ENCODE results near the gene KHK.
"Not testable (repeated sequence)": the region's sequence is repeated elsewhere in the genome, so short reads cannot be mapped to it uniquely, and the experiment has no call there.

The KHK gene

GRCh38 chr2:27100036-27100435 is 13.5 kb downstream of the KHK start:
- Histone ChIP-seq H3K27me3 (ENCODE audit: insufficient read depth, low read length) (peaks cover 8% of the 10 kb centered on the region), H3K4me3 (ENCODE audit: low read length) (no peak overlapping the region), H3K4me1 (ENCODE audit: insufficient read depth, low read length) (no peaks in the 10 kb centered on the region), H3K9me3 (ENCODE audit: low read length) (no peaks in the 10 kb centered on the region), H3K36me3 (ENCODE audit: insufficient read depth, low read length) (no peaks in the 10 kb centered on the region), H2AFZ (ENCODE audit: low read depth, low read length) (no peak overlapping the region)

GRCh38 chr2:27102329-27102728 is 15.8 kb downstream of the KHK start:
- Histone ChIP-seq H3K4me3 (ENCODE audit: low read length) (no peak overlapping the region), H3K9me3 (ENCODE audit: low read length) (no peaks in the 10 kb centered on the region), H3K36me3 (ENCODE audit: insufficient read depth, low read length) (no peaks in the 10 kb centered on the region), H3K27me3 (ENCODE audit: insufficient read depth, low read length) (peaks cover 10% of the 10 kb centered on the region), H2AFZ (ENCODE audit: low read depth, low read length) (no peak overlapping the region), H3K4me1 (ENCODE audit: insufficient read depth, low read length) (no peaks in the 10 kb centered on the region)

GRCh38 chr2:27105981-27106380 is 19.4 kb downstream of the KHK start:
- H3K4me1 ChIP-seq (ENCODE audit: insufficient read depth, low read length): no peaks in the 10 kb centered on the region
- H2AFZ ChIP-seq (ENCODE audit: low read depth, low read length): no peak overlapping the region
- H3K36me3 ChIP-seq (ENCODE audit: insufficient read depth, low read length): no peaks in the 10 kb centered on the region
- H3K27me3 ChIP-seq (ENCODE audit: insufficient read depth, low read length): peaks cover 10% of the 10 kb centered on the region
- no peaks in the 10 kb centered on the region for H3K9me3 ChIP-seq (ENCODE audit: low read length)
- no peak overlapping the region for H3K4me3 ChIP-seq (ENCODE audit: low read length)

DNA sequence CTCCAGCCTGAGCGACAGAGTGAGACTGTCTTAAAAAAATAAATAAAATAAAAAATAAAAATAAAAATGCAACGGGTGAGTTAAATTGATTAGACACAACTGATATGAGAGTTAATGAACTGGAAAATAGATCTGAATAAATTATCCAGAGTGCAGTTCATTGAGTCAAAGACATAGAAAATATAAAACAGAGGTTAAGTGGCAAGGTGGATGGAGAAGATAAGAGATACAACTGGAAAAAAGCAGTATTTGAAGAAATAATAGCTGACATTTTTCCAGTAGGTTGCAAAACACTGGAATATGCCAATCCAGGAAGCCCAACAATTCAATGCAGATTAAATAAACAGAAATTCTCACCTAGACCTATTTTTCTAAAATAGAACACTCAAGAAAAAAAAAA is 21.6 kb downstream of the KHK start:
- H3K27me3 ChIP-seq (ENCODE audit: insufficient read depth, low read length): peaks cover 14% of the 10 kb centered on the region
- no peaks in the 10 kb centered on the region for H3K9me3 ChIP-seq (ENCODE audit: low read length)

DNA sequence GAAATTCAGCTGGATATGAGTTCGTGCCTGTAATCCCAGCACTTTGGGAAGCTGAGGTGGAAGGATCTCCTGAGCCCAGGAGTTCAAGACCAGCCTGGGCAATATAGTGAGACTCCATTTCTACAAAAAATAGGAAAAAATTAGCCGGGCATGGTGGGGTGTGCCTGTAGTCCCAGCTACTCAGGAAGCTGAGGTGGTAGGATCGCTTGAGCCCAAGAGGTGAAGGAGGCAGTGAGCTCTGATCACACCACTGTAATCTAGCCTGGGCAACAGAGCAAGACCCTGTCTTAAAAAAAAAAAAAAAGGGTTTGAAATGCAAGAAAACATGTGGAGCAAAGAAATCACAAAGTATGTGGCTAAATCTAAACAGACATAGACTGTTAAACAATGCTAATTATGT is 22.5 kb downstream of the KHK start:
- Histone ChIP-seq H3K4me1 (ENCODE audit: insufficient read depth, low read length) (no peaks in the 10 kb centered on the region), H3K27me3 (ENCODE audit: insufficient read depth, low read length) (peaks cover 15% of the 10 kb centered on the region), H3K36me3 (ENCODE audit: insufficient read depth, low read length) (no peaks in the 10 kb centered on the region), H3K4me3 (ENCODE audit: low read length) (no peak overlapping the region), H2AFZ (ENCODE audit: low read depth, low read length) (no peak overlapping the region), H3K9me3 (ENCODE audit: low read length) (no peaks in the 10 kb centered on the region)

More for the DNA sequence above, 21.6 kb downstream of the KHK start:
- Histone ChIP-seq H2AFZ (ENCODE audit: low read depth, low read length) (no peak overlapping the region), H3K36me3 (ENCODE audit: insufficient read depth, low read length) (no peaks in the 10 kb centered on the region), H3K4me1 (ENCODE audit: insufficient read depth, low read length) (no peaks in the 10 kb centered on the region), H3K4me3 (ENCODE audit: low read length) (no peak overlapping the region)

- not testable (repeated sequence) for H3K4me1 ChIP-seq (ENCODE audit: insufficient read depth, low read length); H3K9me3 ChIP-seq (ENCODE audit: low read length); H3K4me3 ChIP-seq (ENCODE audit: low read length); H2AFZ ChIP-seq (ENCODE audit: low read depth, low read length); H3K36me3 ChIP-seq (ENCODE audit: insufficient read depth, low read length)
- H3K27me3 ChIP-seq (ENCODE audit: insufficient read depth, low read length): peaks cover 19% of the 10 kb centered on the region
Measured at GRCh38 chr2:27110603-27111352, 24.2 kb downstream of the KHK start.

GRCh38 chr2:27111392-27112078 is 25.0 kb downstream of the KHK start:
- not testable (repeated sequence) for H3K9me3 ChIP-seq (ENCODE audit: low read length); H3K4me3 ChIP-seq (ENCODE audit: low read length); H3K36me3 ChIP-seq (ENCODE audit: insufficient read depth, low read length); H3K4me1 ChIP-seq (ENCODE audit: insufficient read depth, low read length); H2AFZ ChIP-seq (ENCODE audit: low read depth, low read length)
- H3K27me3 ChIP-seq (ENCODE audit: insufficient read depth, low read length): peaks cover 19% of the 10 kb centered on the region

GRCh38 chr2:27115519-27115918 is 28.9 kb downstream of the KHK start:
- Histone ChIP-seq H3K4me1 (ENCODE audit: insufficient read depth, low read length) (peaks cover 6% of the 10 kb centered on the region), H3K9me3 (ENCODE audit: low read length) (no peaks in the 10 kb centered on the region)

DNA sequence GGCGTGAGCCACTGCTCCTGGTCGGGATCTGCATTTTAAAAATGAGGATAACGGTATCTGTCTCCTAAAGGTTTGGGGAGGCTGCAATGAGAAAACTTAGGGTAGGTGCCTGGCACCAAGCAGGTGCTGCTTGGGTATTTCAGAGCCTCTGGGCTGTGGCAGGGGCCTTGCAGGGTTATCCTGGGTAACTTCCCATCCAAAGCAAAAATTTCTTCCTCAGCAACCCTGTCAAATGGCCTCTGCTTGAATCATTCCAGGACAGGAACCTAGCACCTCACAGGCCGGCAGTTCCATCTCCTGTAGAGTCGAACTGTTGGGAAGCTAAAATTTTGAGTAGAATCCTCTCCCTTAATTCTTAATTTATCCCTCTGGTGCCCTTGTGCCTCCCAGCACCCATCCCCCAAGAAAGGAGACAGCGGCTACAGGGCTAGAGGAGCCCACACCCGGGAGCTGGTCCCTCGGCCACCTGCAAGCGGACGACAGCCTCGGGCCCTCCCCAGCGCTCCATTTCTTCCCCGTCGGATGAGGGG is 31.5 kb downstream of the KHK start:
- no peaks in the 10 kb centered on the region for H3K9me3 ChIP-seq (ENCODE audit: low read length)

More at GRCh38 chr2:27115519-27115918, 28.9 kb downstream of the KHK start:
- Histone ChIP-seq H3K36me3 (ENCODE audit: insufficient read depth, low read length) (no peaks in the 10 kb centered on the region), H3K27me3 (ENCODE audit: insufficient read depth, low read length) (peaks cover 44% of the 10 kb centered on the region), H3K4me3 (ENCODE audit: low read length) (no peak overlapping the region), H2AFZ (ENCODE audit: low read depth, low read length) (no peak overlapping the region)

DNA sequence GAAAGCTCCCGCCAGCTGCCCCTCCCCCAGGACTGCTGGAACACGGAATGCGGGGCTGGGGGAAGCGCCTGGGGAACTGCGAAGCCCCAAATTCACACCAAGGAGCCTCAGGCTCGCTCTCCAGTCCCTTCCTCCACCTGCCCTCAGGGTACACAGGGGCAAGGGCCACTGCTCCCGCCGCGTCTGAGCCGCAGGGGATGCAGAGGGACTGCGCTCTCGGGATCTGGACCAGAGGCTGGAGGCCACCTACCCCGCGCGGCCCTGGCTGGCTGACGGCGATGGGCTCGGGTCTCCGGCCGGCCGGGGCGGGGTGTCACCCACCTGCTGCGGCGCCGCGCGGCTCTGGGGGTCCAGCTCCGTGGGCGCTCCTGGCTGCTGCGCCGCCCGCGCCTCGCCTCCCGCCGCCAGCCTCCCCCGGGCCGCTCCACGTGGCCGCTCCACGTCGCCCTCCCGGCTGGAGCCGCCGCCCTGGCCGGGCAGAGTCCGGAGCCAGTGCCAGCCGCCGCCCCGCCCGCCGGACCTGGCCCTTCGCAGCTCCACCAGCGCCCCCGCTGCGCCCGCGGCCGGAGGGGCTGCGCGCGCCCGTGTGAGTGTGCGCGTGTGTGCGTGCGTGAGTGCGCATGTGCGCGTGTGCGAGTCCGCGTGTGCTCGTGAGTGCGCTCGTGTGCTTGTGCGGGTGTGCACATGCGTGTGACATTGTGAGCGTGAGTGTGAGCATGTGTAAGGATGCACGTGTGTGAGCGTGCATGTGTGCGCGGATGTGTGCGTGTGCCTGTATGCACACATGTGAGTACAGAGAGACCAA is 32.2 kb downstream of the KHK start, which contains the start of gene CGREF1:
Gene CGREF1, minus strand, starts transcription at position 604 of the 805 bp plus-strand sequence. CDS start 14,762 bp downstream, outside the sequence.
- Histone ChIP-seq H3K27me3 (ENCODE audit: insufficient read depth, low read length) (peaks cover 65% of the 10 kb centered on the region), H2AFZ (ENCODE audit: low read depth, low read length) (peak within 1 kb of the TSS; percentile 62), H3K4me1 (ENCODE audit: insufficient read depth, low read length) (peaks cover 6% of the 10 kb centered on the region), H3K4me3 (ENCODE audit: low read length) (peak within 1 kb of the TSS; percentile 6), H3K9me3 (ENCODE audit: low read length) (no peaks in the 10 kb centered on the region), H3K36me3 (ENCODE audit: insufficient read depth, low read length) (no peaks in the 10 kb centered on the region)

More for the DNA sequence above, 31.5 kb downstream of the KHK start:
- Histone ChIP-seq H3K27me3 (ENCODE audit: insufficient read depth, low read length) (peaks cover 66% of the 10 kb centered on the region), H3K4me1 (ENCODE audit: insufficient read depth, low read length) (peaks cover 6% of the 10 kb centered on the region), H3K36me3 (ENCODE audit: insufficient read depth, low read length) (no peaks in the 10 kb centered on the region), H2AFZ (ENCODE audit: low read depth, low read length) (peak overlapping the region; percentile 62), H3K4me3 (ENCODE audit: low read length) (peak overlapping the region; percentile 6)

GRCh38 chr2:27119330-27119670 is 32.7 kb downstream of the KHK start:
- not testable (repeated sequence) for H2AFZ ChIP-seq (ENCODE audit: low read depth, low read length); H3K9me3 ChIP-seq (ENCODE audit: low read length); H3K4me1 ChIP-seq (ENCODE audit: insufficient read depth, low read length); H3K36me3 ChIP-seq (ENCODE audit: insufficient read depth, low read length)
- Histone ChIP-seq H3K27me3 (ENCODE audit: insufficient read depth, low read length) (peaks cover 68% of the 10 kb centered on the region), H3K4me3 (ENCODE audit: low read length) (peak overlapping the region; percentile 6)

GRCh38 chr2:27121906-27122305 is 35.3 kb downstream of the KHK start:
- Histone ChIP-seq H3K4me3 (ENCODE audit: low read length) (no peak overlapping the region), H3K4me1 (ENCODE audit: insufficient read depth, low read length) (peaks cover 6% of the 10 kb centered on the region), H2AFZ (ENCODE audit: low read depth, low read length) (no peak overlapping the region), H3K36me3 (ENCODE audit: insufficient read depth, low read length) (no peaks in the 10 kb centered on the region), H3K9me3 (ENCODE audit: low read length) (no peaks in the 10 kb centered on the region), H3K27me3 (ENCODE audit: insufficient read depth, low read length) (peaks cover 60% of the 10 kb centered on the region)

GRCh38 chr2:27122791-27123190 is 36.2 kb downstream of the KHK start:
- Histone ChIP-seq H3K36me3 (ENCODE audit: insufficient read depth, low read length) (no peaks in the 10 kb centered on the region), H3K27me3 (ENCODE audit: insufficient read depth, low read length) (peaks cover 56% of the 10 kb centered on the region), H3K4me3 (ENCODE audit: low read length) (no peak overlapping the region)

More at GRCh38 chr2:27122791-27123190, 36.2 kb downstream of the KHK start:
- no peaks in the 10 kb centered on the region for H3K9me3 ChIP-seq (ENCODE audit: low read length)
- peaks cover 6% of the 10 kb centered on the region for H3K4me1 ChIP-seq (ENCODE audit: insufficient read depth, low read length)
- H2AFZ ChIP-seq (ENCODE audit: low read depth, low read length): peak overlapping the region; percentile 58
